ENCODE data around the gene CCL11.

- TF ChIP-seq CTCF (conservative IDR thresholded peaks at IDR 0.05; ENCODE audit: low read depth, low read length) = no peak
- no peak for TF ChIP-seq EZH2 (IDR thresholded peaks at IDR 0.05; ENCODE audit: low read length, unreplicated experiment)
Observed at GRCh38 chr17:34285286-34285792, at the start of gene CCL11.

All from PC-3 (cell line).